SK-N-SH treated with all-trans-retinoic acid at 6 μM for 48 hours (cell line): ENCODE data around the gene RASAL2.

ENCODE experiments used
- ATAC-seq: fragments of 200-7000 bp; cut with Tn5 transposase; 3 replicates; pipeline ENCODE4 v1.9.1; 2020; ENCODE audit warnings: mild to moderate bottlenecking, moderate library complexity
- CSDC2 ChIP-seq: fragments of 250-450 bp; sonication (Bioruptor Pico); IDR thresholded peaks from 2 replicates; pipeline ENCODE4 v1.5.0; 2020; ENCODE audit warnings: mild to moderate bottlenecking, moderate library complexity
- ESRRG ChIP-seq: fragments of 250-450 bp; sonication (Bioruptor Pico); IDR thresholded peaks from 2 replicates; pipeline ENCODE4 v1.6.1; 2021; ENCODE audit warnings: mild to moderate bottlenecking
- GLIS3 ChIP-seq: fragments of 250-450 bp; sonication (Bioruptor Pico); IDR thresholded peaks from 2 replicates; pipeline ENCODE4 v1.5.0; 2020; ENCODE audit warnings: mild to moderate bottlenecking, moderate library complexity
- ISL1 ChIP-seq: fragments of 250-450 bp; sonication (Bioruptor Pico); IDR thresholded peaks from 2 replicates; pipeline ENCODE4 v2.1.2; 2022; ENCODE audit warnings: mild to moderate bottlenecking, moderate library complexity
- OSR1 ChIP-seq: fragments of 250-450 bp; sonication (Bioruptor Pico); IDR thresholded peaks from 2 replicates; pipeline ENCODE4 v1.8.0; 2022; ENCODE audit warnings: moderate library complexity, mild to moderate bottlenecking, inconsistent platforms
- PPARA ChIP-seq: fragments of 250-450 bp; sonication (Bioruptor Pico); IDR thresholded peaks from 2 replicates; pipeline ENCODE4 v1.5.0; 2020; ENCODE audit warnings: mild to moderate bottlenecking, borderline replicate concordance
- RARB ChIP-seq: fragments of 250-450 bp; sonication (Bioruptor Pico); IDR thresholded peaks from 2 replicates; pipeline ENCODE4 v1.8.0; 2021; ENCODE audit warnings: mild to moderate bottlenecking, moderate library complexity
- TCF4 ChIP-seq: fragments of 250-450 bp; sonication (Bioruptor Pico); IDR thresholded peaks from 2 replicates; pipeline ENCODE4 v1.8.0; 2021; ENCODE audit warnings: mild to moderate bottlenecking, moderate library complexity, borderline replicate concordance
- TOX ChIP-seq: fragments of 250-450 bp; sonication (Bioruptor Pico); IDR thresholded peaks from 2 replicates; pipeline ENCODE4 v1.8.0; 2021; ENCODE audit warnings: mild to moderate bottlenecking, moderate library complexity, borderline replicate concordance
- ZC3H10 ChIP-seq: fragments of 250-450 bp; sonication (Bioruptor Pico); IDR thresholded peaks from 2 replicates; pipeline ENCODE4 v1.5.1; 2021; ENCODE audit warnings: mild to moderate bottlenecking, moderate library complexity
- ZFP3 ChIP-seq: fragments of 250-450 bp; sonication (Bioruptor Pico); IDR thresholded peaks from 2 replicates; pipeline ENCODE4 v1.5.0; 2020; ENCODE audit warnings: mild to moderate bottlenecking, moderate library complexity
- ZFP30 ChIP-seq: fragments of 450-650 bp; formaldehyde crosslinking; IDR thresholded peaks from 2 replicates; pipeline ENCODE4 v1.5.0; 2022; ENCODE audit warnings: mild to moderate bottlenecking, moderate library complexity
- ZNF565 ChIP-seq: fragments of 450-650 bp; formaldehyde crosslinking; conservative IDR thresholded peaks from 2 replicates; pipeline ENCODE4 v1.5.0; 2020; ENCODE audit warnings: low read depth, mild to moderate bottlenecking, moderate library complexity
- ZNF70 ChIP-seq: fragments of 450-650 bp; formaldehyde crosslinking; IDR thresholded peaks from 2 replicates; pipeline ENCODE4 v1.5.0; 2020; ENCODE audit warnings: mild to moderate bottlenecking, moderate library complexity
- ZNF8 ChIP-seq: fragments of 450-650 bp; formaldehyde crosslinking; IDR thresholded peaks from 2 replicates; pipeline ENCODE4 v1.5.0; 2020; ENCODE audit warnings: mild to moderate bottlenecking, moderate library complexity
- TF ChIP-seq, protein P1 (sequence below): fragments of 250-450 bp; sonication (Bioruptor Pico); IDR thresholded peaks from 2 replicates; pipeline ENCODE4 v1.5.0; 2020; ENCODE audit warnings: mild to moderate bottlenecking, moderate library complexity
- TF ChIP-seq, protein P2 (sequence below): fragments of 250-450 bp; sonication (Bioruptor Pico); IDR thresholded peaks from 2 replicates; pipeline ENCODE4 v1.5.1; 2020; ENCODE audit warnings: low read depth, mild to moderate bottlenecking, moderate library complexity
- TF ChIP-seq, protein P3 (sequence below): fragments of 250-450 bp; sonication (Bioruptor Pico); IDR thresholded peaks from 2 replicates; pipeline ENCODE4 v1.8.0; 2021; ENCODE audit warnings: low read depth, mild to moderate bottlenecking, moderate library complexity, borderline replicate concordance
- TF ChIP-seq, protein P4 (sequence below): fragments of 250-450 bp; sonication (Bioruptor Pico); IDR thresholded peaks from 2 replicates; pipeline ENCODE4 v1.5.1; 2021; ENCODE audit warnings: mild to moderate bottlenecking, moderate library complexity

The RASAL2 gene

DNA sequence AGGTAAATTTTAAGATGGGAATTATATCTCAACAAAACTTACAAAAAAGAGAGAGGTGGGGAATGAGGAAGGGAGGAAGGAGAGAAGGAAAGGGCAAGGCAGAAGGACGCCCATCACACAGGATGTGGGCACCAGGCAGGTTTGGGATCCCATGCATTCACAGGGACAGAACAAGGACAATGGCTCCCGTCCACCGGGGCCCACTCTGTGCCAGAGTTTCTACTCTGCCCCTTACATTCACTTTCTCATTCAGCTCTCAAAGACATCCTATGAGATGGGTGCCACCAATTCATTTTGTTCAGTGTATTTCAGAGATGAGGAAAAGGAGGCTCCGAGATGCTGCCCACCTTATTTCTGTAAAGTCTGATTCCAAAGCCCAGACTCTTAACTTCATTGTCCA lies 395.5 kb downstream of the RASAL2 start:
- TF ChIP-seq, protein P1, sequence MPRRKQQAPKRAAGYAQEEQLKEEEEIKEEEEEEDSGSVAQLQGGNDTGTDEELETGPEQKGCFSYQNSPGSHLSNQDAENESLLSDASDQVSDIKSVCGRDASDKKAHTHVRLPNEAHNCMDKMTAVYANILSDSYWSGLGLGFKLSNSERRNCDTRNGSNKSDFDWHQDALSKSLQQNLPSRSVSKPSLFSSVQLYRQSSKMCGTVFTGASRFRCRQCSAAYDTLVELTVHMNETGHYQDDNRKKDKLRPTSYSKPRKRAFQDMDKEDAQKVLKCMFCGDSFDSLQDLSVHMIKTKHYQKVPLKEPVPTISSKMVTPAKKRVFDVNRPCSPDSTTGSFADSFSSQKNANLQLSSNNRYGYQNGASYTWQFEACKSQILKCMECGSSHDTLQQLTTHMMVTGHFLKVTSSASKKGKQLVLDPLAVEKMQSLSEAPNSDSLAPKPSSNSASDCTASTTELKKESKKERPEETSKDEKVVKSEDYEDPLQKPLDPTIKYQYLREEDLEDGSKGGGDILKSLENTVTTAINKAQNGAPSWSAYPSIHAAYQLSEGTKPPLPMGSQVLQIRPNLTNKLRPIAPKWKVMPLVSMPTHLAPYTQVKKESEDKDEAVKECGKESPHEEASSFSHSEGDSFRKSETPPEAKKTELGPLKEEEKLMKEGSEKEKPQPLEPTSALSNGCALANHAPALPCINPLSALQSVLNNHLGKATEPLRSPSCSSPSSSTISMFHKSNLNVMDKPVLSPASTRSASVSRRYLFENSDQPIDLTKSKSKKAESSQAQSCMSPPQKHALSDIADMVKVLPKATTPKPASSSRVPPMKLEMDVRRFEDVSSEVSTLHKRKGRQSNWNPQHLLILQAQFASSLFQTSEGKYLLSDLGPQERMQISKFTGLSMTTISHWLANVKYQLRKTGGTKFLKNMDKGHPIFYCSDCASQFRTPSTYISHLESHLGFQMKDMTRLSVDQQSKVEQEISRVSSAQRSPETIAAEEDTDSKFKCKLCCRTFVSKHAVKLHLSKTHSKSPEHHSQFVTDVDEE (CRISPR knock-in tag) = no peak
- TF ChIP-seq, protein P2, sequence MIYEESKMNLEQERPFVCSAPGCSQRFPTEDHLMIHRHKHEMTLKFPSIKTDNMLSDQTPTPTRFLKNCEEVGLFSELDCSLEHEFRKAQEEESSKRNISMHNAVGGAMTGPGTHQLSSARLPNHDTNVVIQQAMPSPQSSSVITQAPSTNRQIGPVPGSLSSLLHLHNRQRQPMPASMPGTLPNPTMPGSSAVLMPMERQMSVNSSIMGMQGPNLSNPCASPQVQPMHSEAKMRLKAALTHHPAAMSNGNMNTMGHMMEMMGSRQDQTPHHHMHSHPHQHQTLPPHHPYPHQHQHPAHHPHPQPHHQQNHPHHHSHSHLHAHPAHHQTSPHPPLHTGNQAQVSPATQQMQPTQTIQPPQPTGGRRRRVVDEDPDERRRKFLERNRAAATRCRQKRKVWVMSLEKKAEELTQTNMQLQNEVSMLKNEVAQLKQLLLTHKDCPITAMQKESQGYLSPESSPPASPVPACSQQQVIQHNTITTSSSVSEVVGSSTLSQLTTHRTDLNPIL (CRISPR knock-in tag) = no peak
- no peak for TF ChIP-seq TCF4 (CRISPR knock-in tag)
- TF ChIP-seq ZFP3 = no peak
- no peak for TF ChIP-seq TOX
- TF ChIP-seq RARB = no peak
- no peak for TF ChIP-seq ESRRG (CRISPR knock-in tag)
- TF ChIP-seq, protein P3, sequence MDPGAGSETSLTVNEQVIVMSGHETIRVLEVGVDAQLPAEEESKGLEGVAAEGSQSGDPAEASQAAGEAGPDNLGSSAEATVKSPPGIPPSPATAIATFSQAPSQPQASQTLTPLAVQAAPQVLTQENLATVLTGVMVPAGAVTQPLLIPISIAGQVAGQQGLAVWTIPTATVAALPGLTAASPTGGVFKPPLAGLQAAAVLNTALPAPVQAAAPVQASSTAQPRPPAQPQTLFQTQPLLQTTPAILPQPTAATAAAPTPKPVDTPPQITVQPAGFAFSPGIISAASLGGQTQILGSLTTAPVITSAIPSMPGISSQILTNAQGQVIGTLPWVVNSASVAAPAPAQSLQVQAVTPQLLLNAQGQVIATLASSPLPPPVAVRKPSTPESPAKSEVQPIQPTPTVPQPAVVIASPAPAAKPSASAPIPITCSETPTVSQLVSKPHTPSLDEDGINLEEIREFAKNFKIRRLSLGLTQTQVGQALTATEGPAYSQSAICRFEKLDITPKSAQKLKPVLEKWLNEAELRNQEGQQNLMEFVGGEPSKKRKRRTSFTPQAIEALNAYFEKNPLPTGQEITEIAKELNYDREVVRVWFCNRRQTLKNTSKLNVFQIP (CRISPR knock-in tag) = no peak
- no peak for TF ChIP-seq ISL1 (CRISPR knock-in tag)
- TF ChIP-seq, protein P4, sequence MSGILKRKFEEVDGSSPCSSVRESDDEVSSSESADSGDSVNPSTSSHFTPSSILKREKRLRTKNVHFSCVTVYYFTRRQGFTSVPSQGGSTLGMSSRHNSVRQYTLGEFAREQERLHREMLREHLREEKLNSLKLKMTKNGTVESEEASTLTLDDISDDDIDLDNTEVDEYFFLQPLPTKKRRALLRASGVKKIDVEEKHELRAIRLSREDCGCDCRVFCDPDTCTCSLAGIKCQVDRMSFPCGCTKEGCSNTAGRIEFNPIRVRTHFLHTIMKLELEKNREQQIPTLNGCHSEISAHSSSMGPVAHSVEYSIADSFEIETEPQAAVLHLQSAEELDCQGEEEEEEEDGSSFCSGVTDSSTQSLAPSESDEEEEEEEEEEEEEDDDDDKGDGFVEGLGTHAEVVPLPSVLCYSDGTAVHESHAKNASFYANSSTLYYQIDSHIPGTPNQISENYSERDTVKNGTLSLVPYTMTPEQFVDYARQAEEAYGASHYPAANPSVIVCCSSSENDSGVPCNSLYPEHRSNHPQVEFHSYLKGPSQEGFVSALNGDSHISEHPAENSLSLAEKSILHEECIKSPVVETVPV (CRISPR knock-in tag) = no peak
- TF ChIP-seq GLIS3 (CRISPR knock-in tag) = no peak
- no peak for TF ChIP-seq ZNF70 (CRISPR knock-in tag)
- TF ChIP-seq ZNF8 (CRISPR knock-in tag) = no peak
- TF ChIP-seq OSR1 (CRISPR knock-in tag) = no peak
- no peak for TF ChIP-seq CSDC2 (CRISPR knock-in tag)
- no peak for TF ChIP-seq ZNF565 (CRISPR knock-in tag)
- TF ChIP-seq PPARA (CRISPR knock-in tag) = no peak
- no peak for ATAC-seq

DNA sequence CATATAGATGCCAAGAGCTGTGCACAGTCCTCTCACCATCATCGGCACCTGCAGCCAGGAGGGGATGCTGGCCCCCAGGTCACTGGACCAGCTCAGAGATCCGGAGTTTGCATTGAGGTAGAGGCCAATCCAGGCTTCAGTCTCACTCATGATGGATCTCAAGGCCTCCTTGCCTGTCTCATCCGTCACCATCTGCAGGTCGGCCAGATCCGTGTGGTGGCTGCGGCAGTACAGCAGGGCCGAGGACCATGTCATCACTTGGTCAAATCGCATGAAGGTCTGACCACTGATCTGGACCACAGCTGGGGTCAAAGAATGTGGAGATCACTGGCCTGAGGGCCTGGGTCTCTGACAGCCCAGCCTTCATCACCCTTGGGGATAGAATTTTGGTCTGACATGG lies 396.2 kb downstream of the RASAL2 start:
- no peak for ATAC-seq
- TF ChIP-seq ZFP30 (no peak), ZC3H10 (no peak), TOX (no peak), ZNF565 (CRISPR knock-in tag) (no peak), ESRRG (CRISPR knock-in tag) (no peak), CSDC2 (CRISPR knock-in tag) (no peak), ISL1 (CRISPR knock-in tag) (no peak)
- TF ChIP-seq, protein P3 (CRISPR knock-in tag) = no peak
- TF ChIP-seq, protein P4 (CRISPR knock-in tag) = no peak

DNA sequence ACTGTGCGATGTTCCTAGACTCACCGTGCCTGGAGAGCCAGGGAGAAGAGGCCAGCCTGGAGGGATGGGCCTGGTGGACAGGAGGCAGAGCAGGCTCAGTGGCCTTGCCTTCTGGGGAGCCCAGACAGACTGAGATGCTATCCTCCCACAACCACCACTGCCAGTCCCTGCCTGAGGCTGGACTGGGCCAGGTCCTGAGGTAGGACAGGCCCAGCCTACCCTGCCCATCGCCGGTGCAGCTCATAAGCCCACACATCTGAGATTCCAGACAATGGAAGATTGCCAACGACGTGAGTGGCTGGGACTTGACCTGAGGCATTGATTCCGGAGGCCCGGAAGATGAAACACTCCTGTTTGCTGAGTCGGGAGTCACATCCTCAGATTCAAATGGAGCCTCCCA lies 397.1 kb downstream of the RASAL2 start:
- ATAC-seq = no peak
- TF ChIP-seq ESRRG (CRISPR knock-in tag) = no peak
- TF ChIP-seq GLIS3 (CRISPR knock-in tag) = no peak
- TF ChIP-seq ZFP3 = no peak
- no peak for TF ChIP-seq ZNF70 (CRISPR knock-in tag)
- TF ChIP-seq, protein P4 (CRISPR knock-in tag) = no peak
- no peak for TF ChIP-seq RARB
- TF ChIP-seq, protein P3 (CRISPR knock-in tag) = no peak
- TF ChIP-seq, protein P2 (CRISPR knock-in tag) = no peak
